ENCODE results near the gene CLEC6A.
"Not testable (repeated sequence)": the region's sequence is repeated elsewhere in the genome, so short reads cannot be mapped to it uniquely, and the experiment has no call there.

Gene CLEC6A

DNA sequence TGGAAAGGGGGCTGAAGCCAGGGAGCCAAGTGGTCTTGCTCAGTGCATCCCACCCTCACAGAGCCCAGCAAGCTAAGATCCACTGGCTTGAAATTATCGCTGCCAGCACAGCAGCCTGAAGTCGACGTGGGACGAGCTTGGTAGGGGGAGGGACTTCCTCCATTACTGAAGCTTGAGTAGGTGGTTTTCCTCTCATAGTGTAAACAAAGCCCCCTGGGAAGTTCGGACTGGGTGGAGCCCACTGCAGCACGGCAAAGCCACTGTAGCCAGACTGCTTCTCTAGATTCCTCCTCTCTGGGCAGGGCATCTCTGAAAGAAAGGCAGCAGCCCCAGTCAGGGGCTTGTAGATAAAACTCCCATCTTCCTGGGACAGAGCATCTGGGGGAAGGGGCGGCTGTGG, 40.3 kb downstream of the CLEC6A start:
- not testable (repeated sequence) for DNase-seq

DNA sequence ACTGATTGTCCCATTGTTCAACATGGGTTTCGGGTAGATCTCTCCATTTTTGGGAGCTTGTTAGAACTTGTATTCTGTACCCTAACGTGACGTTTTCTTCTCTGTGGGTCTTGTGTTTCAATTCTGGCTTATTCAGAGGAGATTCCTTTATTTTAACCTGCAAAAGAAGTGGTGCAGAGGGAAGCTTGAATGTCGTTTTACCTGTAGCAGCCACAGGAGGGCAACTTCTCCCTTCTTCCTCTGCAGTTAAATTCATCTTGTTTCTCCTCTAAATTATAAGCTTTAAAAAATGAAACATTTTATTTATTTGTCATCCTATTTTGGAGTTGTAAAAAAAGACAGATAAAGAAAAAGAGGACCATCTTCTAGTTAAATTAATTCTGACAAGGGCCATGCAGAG, 43.9 kb downstream of the CLEC6A start:
- DNase-seq, result no peak

DNA sequence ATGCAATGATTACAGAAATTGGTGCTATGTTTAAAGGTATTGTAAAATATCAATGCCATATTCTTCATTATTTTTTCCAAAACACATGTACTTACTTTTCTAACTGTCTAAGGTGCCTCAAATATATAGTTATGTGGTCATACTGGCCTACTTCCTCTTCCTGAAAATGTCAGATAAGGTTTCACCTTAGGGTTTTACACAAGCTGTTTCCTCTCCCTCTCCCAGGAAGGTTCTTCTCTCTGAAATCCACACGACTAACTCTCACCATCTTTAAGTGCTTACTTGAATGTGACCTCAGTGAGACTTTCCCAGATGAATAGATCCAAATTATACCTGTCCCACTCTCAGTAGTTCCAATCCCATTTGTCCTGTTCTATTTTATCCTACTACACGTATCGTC, 46.0 kb downstream of the CLEC6A start:
- DNase-seq, result no peak

DNA sequence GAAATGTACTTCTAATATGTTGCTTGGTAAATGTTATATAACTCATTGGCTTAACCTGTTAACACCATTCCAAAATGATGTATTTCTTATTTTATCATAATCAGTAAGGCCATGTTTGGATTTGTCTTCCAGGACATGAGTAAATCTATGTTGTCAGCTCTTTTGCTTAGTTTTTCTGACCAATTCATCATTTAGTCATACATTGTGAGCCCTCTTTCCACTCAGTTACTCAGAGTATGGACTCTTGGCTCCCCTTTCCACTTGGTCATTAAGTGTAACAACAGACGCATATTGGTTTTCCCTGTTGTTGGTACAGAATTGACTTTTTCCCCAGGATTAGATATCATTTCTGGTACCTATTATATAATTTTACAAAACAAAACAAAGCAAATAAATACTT, 48.6 kb downstream of the CLEC6A start:
- DNase-seq, result no peak

DNA sequence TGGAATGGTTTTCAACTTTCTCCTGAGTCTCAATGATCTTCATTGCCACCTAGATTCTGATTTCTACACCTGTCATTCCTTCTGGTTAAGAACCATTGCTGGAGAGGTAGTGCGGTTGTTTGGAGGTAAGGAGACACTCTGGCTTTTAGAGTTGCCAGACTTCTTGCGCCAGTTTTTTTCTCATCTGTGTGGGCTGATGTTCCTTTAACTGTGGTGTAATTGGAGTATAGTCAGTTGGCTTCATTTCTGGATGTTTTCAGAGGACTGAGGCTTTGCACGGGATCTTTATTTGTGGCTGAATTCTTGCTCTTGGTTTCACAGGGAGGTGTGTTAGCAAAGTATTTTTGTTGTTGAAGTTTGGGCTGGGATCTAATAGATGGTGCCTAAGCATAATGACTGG, 51.8 kb downstream of the CLEC6A start:
- DNase-seq, result no peak

DNA sequence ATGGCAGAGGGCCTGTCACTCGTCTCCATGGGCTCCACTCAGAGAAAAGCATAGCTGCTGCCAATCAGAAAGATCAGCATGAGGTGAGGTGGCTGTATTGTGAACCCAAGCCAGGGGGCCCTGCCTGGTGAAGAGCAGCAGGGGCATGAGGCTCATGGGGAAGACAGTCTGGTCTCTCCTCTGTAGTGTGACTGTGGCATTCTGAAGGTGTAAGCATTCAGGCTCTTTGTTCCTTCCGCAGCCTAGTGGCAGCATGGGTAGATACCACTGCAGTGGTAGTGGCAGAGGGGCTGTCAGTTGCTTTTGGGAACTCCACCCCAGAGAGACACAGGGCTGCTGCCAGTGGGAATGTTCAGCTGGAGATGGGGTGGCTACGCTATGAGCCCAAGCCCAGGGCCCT, 52.5 kb downstream of the CLEC6A start:
- DNase-seq, result no peak

DNA sequence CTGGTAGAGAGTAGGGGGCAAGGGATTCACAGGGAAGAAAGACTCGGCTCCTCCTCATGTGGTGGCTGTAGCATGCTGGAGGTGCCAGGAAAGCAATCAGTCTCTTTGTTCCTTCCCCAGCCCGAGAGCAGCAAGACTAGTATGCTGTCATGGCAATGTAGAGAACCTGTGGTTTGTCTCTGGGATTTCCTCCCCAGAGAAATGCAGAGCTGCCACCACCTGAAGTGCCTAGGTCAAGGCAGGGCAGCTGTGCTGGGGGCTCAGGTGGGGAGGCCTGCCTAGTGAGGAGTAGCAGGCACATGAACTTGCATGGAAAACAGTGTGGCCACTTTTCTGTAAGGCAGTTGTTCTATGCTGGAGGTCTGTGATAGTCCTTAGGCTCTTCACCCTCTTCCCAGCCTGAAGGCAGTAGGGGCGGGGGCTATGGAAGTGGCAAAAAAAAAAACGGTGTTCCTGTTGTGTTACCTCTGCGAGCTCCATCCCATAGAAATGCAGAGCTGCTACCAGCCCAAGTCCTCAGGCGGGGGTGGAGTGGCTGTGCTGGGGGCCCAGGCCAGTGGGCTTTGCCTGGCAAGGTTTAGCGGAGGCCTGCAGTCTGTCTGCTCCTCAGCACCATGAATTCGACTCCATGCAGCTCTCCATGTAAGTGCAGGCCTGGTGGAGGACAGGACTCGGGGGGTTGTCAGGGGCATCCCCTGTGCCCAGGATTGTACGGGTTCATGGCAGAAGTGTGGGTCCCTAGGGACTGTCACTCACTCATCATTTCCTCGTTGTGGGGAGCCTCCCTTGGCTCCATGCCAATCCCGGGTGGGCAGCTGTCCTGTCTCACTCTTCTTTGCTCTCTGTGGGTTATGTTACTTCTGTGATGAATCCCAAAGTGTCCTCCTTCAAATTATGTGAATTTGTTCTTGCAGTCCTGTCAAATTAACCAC, 53.4 kb downstream of the CLEC6A start:
- DNase-seq, result no peak

DNA sequence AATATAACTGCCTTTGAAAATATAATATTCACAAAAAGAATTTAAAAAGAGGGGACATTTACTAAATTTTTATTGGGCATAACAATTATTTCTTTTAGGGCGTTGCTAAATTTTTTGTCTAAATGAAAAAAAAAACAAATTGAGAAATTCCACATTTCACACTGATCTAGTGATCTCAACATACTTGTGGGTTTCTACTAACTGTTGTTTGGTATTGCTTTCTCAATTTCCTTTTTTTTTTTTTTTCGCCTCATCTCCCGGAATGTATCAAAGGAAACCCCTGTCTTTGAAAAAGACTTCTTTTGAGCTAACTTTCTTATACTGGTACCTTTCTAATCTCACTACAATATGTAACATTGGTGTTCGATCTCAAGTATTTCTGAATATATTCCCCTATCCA, 57.5 kb downstream of the CLEC6A start, which contains the start of gene CLEC4D:
TSS of gene CLEC4D (plus strand) at position 248 of the 400 bp plus-strand sequence. CDS start 230 bp downstream, outside the sequence.
- DNase-seq, result no peak

DNA sequence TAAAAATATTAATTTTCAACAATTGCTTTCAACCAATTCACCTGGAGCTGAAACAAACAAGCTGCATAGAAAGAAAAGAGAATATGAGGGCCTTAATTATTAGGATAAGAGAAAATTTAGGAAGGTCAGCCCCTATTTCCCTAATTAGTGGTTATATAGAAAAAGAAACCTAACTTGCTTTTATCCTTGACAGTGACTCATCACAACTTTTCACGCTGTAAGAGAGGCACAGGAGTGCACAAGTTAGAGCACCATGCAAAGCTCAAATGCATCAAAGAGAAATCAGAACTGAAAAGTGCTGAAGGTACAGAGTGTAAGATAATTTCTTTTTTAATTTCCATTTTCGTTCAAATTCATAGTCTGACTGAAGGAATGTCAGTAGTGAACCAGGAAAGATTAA, 62.2 kb downstream of the CLEC6A start:
- DNase-seq, result no peak

DNA sequence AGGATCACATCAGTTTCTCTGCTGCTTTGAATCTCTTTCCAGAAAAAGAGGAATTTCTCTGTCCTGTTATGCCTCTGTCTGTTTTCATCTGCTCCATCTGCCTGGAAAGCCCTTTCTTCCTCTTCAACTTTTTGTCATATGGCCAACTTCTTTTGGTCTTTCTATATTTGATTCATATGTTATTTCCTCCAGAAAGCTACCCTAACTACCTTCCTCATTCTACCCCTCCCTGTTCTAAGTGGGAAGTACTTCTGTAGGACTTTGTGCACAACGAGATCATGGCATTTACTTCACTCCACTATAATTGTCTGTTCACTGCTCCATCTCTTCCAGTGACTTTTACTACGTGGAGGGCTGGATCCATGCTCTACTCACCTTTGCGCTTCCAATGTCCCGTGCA, 63.4 kb downstream of the CLEC6A start:
- no peak for DNase-seq

DNA sequence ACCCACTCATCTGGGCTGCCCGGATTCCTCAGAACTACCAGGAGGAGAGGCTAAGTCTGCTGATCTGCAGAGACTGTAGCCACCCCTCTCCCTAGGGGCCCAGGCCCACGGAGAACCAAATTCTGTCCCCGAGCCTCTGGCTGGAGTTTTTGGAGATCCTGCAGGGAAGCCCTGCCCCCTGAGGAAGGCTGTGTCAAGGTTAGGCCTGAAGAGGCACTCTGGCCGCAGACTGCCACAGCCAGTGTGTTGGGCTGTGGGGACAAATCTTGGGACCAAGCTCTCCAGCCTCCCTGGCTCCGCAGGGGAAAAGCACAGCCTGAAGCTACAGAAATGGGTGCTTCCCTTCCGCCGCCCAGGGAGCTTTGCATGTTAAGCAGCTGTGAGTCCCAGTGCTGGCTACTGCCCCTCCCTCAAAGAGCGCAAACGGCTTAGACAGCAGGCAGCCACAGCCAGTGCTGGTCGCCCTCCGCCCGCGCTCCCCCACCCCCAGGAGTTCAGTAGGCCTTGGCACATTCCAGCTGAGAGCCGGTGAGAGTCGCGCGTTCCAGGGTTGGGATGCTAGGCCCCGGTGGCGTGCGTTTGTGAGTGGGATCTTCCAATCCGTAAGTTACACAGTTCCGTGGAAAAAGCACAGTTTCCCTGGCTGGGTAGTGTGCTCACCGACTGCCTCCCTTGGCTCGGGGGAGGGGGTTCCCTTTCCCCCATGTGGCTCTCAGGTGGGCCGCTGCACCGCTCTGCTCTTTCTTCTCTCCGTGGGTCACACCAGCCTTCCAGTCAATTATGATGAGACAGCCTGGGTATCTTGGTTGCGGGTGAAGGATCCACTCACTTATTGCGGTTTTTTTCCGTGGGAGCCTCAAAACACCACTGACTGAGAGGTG, 71.7 kb downstream of the CLEC6A start:
- no peak for DNase-seq

All from stimulated activated CD4-positive, alpha-beta T cell treated with anti-CD3 and anti-CD28 coated beads, Interleukin-1b, Interleukin-23, amount 100 ng/mL, for 48 hours (primary cell).